HG02885 (cell line): Measurements from ENCODE around the gene SEC23A.
A peak's percentile ranks its signal among the peaks of the same experiment; 100 is the strongest.
"Not testable (repeated sequence)": the region's sequence is repeated elsewhere in the genome, so short reads cannot be mapped to it uniquely, and the experiment has no call there.

Experiments
- ATAC-seq: cut with Tn5 transposase; IDR thresholded peaks from one replicate; pipeline ENCODE4 v1.9.1; 2021; ENCODE audit warnings: mild to moderate bottlenecking; ENCODE audit not compliant: unreplicated experiment, poor library complexity

SEC23A gene

DNA sequence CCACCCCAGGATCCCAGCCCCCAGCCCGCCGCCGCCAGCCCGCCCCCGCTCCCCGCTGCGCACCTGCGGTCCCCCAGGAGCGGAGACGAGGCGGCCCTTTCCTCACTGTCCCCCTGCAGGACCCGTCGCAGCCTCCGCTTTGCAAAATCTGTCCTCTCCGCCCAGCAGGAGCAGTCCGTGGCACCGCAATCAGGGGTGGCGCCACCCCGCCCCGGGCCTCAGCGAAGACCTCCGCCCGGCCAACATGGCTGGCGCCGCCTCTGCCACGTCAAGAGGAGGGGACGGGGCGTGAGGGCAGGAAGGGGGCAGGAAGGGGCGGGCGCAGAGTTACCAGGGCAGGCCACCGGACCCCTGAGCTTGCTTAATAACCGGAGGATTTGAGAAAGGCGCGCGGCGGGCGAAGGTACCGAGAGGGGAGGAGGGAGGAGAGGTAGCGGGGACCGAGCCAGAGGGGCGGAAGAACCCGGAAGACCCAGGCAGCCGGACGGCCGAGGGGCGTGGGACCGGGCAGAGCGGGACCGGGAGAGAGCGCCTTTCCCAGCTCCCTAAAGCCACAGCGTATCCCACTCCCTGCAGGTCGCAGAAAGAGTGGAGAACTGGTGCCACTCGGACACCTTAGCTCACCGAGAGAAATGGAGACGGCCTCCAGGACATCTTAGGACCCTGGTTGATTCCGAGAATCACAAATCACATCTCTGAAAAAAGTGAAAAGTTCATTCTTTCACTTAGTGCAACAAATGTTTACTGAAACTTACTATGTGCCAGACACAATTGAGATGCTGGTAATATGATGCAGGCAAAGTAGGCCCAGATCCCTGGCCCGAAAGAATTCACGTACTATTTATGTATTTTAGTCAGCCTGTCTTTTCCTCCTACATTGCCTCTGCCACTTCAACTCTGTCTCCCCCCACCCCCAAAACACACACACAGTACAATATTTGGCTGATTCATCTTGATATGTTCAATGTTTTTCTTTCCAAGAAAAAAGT, at the start of gene SEC23A:
Gene SEC23A, minus strand, starts transcription at position 267 of the 989 bp plus-strand sequence. CDS start 7,117 bp downstream, outside the sequence.
- ATAC-seq = peak; percentile 95

DNA sequence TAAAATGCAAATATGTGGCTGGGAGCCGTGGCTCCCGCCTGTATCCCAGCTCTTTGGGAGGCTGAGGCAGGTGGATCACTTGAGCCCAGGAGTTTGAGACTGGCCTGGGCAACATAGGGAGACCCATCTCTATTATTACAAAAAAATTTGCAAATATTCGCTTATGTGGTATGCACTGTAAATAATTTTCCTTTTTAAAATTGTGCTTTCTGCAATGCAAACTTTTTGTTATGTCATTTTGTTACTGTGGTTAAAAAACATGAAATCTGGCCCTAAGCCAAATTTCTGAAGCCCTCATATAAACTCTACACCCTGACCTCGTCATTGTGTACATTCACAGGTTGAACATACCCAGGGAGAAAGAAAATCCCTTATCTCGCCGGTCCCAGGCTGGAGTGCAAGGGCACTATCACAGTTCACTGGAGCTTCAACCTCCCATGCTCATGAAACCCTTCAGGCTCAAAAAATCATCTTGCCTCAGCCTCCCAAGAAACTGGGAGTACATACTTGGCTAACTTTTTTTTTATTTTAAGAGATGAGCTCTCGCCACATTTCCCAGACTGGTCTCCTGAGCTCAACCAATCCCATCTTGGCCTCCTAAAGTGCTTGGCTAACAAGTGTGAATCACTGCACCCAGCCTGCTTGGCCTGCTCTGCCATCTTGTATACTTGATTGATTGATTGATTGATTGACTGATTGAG, 42.4 kb upstream of the SEC23A start:
- no peak for ATAC-seq

DNA sequence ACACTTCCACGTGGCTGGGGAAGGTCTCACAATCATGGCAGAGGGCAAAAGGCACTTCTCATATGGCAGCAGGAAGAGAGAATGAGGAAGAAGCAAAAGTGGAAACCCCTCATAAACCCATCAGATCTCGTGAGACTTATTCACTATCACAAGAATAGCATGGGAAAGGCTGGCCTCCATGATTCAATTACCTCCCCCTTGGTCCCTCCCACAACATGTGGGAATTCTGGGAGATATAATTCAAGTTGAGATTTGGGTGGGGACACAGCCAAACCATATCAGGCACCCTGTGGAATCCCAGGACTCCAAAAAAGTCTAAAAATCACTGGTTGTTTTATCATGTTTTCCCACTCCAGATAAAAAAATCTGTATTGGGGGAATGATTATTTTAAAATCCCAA, 40.2 kb upstream of the SEC23A start:
- ATAC-seq = not testable (repeated sequence)

- ATAC-seq = not testable (repeated sequence)
Measured at GRCh38 chr14:39141623-39142022, 38.6 kb upstream of the SEC23A start.

DNA sequence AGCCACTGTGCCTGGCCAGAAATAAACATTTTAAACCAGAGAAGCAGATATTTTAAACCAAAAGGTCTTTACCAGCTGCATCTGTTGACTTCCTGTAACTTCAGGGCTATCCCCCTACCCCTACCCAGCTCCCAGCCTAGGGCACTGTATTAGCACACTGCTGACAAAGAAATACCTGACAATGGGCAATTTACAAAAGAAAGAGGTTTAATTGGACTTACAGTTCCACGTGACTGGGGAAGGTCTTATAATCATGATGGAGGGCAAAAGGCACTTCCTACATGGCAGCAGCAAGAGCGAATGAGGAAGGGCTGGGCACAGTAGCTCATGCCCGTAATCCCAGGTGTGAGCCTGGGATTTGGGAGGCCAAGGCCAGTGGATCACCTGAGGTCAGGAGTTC, 37.1 kb upstream of the SEC23A start:
- ATAC-seq = no peak

- no peak for ATAC-seq
Measured at GRCh38 chr14:39138440-39138839, 35.4 kb upstream of the SEC23A start.

DNA sequence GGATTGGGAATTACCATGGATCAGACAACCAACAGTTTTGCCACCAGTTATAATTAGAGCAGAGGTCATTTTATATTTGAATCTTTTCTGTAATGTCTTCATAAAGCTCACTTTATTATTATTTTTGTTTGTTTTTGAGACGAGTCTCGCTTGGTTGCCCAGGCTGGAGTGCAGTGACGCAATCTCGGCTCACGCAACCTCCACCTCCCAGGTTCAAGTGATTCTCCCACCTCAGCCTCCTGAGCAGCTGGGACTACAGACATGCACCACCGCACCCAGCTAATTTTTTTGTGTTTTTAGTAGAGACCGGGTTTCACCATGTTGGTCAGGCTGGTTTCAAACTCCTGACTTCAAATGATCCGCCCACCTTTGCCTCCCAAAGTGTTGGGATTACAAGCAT, 34.8 kb upstream of the SEC23A start:
- ATAC-seq = not testable (repeated sequence)

DNA sequence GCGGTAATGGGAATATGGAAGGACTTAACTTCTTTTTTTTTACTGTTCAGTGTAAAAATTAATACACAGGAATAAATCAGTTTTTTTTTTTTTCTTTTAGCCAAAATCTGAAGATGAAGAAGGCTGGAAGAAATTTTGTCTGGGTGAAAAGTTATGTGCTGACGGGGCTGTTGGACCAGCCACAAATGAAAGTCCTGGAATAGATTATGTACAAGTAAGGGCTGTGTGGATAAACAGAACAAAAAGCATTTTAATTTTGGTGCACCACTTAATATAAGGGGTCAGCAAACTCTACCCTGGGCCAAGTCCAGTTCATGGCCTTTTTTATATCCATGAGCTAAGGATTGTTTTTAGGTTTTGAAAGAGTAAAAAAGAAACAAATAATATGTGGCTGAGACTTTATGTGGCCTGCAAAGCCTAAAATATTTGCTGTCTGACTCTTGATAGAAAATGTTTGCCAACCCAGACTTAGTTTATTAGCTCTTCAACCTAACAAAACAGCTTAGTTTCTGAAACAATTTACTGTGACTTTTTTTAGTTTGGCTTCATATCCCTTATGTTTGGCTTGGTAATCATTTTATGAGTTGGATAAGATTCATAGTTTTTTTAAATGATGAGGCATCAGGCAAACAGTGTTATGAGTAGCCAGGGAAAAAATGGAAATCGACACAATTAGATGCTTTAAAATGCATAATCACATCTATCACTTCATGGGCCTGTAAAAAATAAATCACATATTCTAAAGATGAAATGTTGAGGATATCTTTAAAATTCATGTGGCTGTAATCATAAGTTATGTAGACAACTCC, 19.5 kb upstream of the SEC23A start:
- no peak for ATAC-seq

DNA sequence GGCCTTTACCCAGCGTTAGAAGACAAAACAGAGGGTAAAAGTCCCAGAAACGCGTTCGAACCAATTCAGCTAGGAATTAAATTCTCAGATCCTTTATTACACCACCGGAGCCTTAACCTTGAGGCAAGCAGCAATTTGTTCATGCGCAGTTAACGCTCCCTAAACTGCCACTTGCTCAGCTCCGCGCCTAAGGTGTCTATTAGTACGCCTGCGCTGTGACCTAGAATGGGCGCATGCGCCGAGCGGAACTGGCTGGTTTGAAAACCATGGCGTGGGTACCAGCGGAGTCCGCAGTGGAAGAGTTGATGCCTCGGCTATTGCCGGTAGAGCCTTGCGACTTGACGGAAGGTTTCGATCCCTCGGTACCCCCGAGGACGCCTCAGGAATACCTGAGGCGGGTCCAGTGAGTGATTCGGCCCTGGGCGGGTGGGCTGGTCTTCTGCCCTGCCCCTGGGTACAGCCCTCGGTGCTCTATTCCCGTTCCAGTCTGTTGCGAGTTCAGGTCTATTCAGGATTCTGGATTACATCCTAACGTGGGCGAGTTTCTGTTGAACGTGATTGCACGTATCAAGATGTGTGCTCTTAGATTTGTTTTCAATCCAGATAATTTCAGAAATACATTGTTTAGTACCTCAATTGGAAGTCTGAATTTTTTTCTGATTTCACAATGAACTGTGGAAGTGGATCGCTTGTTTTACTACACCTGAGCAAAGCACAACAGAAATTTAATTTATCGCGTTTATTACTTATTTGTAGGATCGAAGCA, 11.2 kb upstream of the SEC23A start, which contains the start of gene GEMIN2:
Gene GEMIN2, plus strand, starts transcription at position 251 of the 766 bp plus-strand sequence. Its CDS starts 16 bp downstream, at position 267.
- ATAC-seq = peak; percentile 89

DNA sequence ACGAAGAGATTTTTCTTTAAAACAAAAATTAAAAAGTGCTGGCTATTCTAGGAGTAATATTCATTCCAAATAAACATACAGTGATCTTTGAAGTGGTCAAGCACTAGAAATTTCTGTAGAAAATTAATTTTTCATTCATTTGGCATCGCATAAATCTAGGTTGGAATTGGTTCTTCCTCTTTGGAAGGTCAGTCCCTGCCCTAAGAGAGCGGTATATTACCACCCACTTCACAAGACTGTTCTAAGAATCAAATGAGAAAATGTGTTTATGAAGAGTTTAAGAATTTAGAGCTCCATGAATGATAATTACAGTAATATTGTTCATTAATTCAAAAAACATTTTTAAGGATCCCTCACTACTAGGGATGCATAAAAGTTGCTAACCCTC, 10.6 kb upstream of the SEC23A start:
- ATAC-seq = no peak

GRCh38 chr14:39109893-39110715, 7.1 kb upstream of the SEC23A start:
- no peak for ATAC-seq

DNA sequence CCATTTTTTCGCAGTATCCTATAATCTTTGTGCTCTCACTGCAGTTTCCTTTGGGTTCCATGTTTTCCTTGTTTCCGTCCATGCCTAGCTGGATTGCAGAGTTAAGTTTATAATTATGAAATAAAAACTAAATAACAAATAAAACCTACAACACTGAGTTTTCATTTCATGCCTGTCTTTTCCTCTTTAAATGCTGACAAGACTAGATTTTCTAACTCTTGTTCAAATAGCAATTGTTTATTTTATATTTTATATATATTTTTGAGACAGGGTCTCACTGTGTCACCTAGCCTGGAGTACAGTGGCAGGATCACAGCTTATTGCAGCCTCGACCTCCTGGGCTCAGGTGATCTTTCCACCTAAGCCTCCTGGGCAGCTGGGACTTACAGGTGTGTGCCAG, 5.8 kb upstream of the SEC23A start:
- ATAC-seq = no peak

- ATAC-seq = peak; percentile 31
Measured at GRCh38 chr14:39107591-39107996, 4.6 kb upstream of the SEC23A start.

DNA sequence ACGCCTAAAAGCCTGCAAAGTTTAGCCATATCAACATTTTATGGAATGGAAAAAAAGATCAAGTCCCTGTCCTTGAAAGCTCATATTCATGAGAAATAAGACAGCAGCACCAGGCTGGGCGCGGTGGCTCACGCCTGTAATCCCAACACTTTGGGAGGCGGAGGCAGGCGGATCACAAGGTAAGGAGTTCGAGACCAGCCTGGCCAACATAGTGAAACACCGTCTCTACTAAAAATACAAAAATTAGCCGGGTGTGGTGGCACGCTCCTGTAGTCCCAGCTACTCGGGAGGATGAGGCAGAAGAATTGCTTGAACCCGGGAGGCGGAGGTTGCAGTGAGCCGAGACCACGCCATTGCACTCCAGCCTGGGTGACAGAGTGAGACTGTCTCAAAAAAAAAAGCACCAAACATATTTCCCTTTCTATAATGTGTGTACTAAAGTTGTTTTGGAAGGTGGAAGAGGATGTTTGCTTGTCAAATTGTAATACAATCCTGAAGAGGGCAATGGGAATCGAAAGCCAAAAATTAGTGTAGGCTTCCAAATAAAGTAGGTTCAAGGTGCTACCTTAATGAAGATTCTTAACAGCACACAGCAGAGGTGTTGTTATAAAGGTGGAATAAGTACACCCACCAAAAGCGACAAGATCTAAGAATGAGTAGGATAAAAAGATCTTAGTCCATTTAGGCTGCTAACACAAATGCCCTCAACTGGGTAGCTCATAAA, 1.2 kb upstream of the SEC23A start:
- not testable (repeated sequence) for ATAC-seq

GRCh38 chr14:39102265-39102968, 618 bp downstream of the SEC23A start:
- ATAC-seq = peak; percentile 11

- ATAC-seq = no peak
Measured at GRCh38 chr14:39099748-39100147, 3.3 kb downstream of the SEC23A start.

- ATAC-seq = not testable (repeated sequence)
Measured at GRCh38 chr14:39099215-39099614, 3.8 kb downstream of the SEC23A start.
